ENCODE results near the gene ZWILCH. TPM values are rescaled to one million over a fixed set of nuclear protein-coding genes. Genes with fewer than 3 reads are reported as not detected.

The ZWILCH gene
- total RNA-seq, 4 donors from 2014 or later, result 2.3 to 4.9 (median 3.6) TPM

DNA sequence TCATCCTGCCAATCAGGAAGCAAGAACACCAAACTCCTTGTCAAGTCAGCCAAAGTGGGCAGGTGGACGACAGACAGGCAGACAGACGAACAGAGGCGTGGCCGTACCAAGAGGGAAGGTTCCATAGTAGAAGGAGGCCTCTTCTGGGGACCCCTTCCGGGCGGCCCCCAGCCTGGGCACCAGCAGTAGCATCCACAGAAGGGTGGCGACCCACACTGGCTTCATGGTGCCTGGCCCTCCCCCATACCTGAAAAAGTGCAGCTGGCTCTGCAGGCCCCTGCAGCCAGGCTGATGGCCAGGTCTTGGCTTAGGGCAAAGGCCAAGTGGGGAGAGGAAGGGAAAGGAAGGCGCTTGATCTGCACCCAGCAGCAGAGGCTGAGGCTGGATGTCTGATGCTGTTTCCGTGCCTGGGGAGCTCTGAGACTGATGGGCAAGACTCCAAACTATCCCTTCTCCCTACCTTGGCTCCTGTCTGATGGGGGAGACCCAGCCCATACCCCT, 60.1 kb downstream of the ZWILCH start:
- no peak overlapping the region for H3K4me3 ChIP-seq (ENCODE audit: low read depth, poor library complexity, severe bottlenecking)
- intact Hi-C loops (cut with DNase I; ENCODE audit: low total_unique reads), result no loop called here
- 72 to 79% methylated on average over 9 of the region's 9 CpGs for WGBS, 2 donors
- TF ChIP-seq POLR2A (IDR thresholded peaks at IDR 0.05), result no peak
- TF ChIP-seq, protein P1, sequence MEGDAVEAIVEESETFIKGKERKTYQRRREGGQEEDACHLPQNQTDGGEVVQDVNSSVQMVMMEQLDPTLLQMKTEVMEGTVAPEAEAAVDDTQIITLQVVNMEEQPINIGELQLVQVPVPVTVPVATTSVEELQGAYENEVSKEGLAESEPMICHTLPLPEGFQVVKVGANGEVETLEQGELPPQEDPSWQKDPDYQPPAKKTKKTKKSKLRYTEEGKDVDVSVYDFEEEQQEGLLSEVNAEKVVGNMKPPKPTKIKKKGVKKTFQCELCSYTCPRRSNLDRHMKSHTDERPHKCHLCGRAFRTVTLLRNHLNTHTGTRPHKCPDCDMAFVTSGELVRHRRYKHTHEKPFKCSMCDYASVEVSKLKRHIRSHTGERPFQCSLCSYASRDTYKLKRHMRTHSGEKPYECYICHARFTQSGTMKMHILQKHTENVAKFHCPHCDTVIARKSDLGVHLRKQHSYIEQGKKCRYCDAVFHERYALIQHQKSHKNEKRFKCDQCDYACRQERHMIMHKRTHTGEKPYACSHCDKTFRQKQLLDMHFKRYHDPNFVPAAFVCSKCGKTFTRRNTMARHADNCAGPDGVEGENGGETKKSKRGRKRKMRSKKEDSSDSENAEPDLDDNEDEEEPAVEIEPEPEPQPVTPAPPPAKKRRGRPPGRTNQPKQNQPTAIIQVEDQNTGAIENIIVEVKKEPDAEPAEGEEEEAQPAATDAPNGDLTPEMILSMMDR (IDR thresholded peaks at IDR 0.05), result no peak
- no peak for DNase-seq (ENCODE audit: low spot score in 2 of 2)

DNA sequence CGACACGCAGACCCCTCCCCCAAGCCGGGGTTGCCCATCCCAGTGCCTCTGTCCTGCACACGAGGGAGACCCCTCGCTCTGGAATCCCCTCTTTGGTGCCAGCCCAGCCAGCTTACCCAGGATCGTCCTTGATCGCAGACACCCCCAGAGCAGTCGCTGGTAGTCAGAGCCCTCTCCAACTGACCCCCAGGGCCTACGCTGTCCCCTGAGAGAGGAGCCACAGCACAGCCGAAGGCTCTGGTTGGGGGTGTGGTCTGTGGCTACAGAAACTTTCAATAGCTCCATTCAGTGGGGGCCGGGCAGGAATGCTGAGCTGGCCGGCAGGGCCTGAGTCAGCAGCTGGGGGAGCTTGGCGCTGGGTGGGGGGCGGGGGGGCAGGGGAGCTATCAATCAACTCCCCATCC, 60.6 kb downstream of the ZWILCH start, which contains the start of gene LCTL:
LCTL (minus strand) TSS at position 258 of the 404 bp plus-strand sequence. CDS start 633 bp downstream, outside the sequence.
- H3K4me3 ChIP-seq (ENCODE audit: low read depth, poor library complexity, severe bottlenecking), result no peak within 1 kb of the TSS
- no peak for TF ChIP-seq POLR2A (IDR thresholded peaks at IDR 0.05)
- TF ChIP-seq, protein P1 (IDR thresholded peaks at IDR 0.05), result no peak
- WGBS, 2 donors, result 56 to 58% methylated on average over 9 to 13 of the region's 14 CpGs
- intact Hi-C loops (cut with DNase I; ENCODE audit: low total_unique reads), result no loop called here
- no peak for DNase-seq (ENCODE audit: low spot score in 2 of 2)

DNA sequence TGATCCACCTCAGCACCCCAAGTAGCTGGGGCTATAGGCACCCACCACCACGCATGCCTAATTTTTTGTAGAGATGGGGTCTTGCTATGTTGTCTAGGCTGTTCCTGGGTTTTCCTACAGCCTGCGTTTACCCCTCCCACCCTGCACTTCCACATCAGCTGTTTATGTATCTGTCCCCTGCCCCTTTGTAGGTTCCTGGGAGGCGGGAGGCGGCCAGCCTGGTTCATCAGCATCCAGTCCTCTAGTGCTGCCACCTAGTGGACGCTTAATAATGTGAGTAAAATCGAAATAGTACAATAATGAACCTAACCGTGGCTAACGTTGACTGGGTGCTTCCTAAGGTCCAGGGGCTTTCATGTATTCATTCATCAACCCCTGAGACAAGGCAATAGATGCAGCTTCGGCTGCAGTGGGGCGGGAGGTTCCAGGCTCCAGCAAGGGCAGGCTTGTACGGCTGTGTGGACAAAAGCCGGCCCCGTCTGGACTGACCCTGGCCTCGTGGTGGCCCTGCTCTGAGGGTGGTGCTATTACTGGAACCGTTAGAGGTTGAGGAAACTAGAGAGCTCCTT, 61.9 kb downstream of the ZWILCH start:
- TF ChIP-seq POLR2A (IDR thresholded peaks at IDR 0.05), result no peak
- TF ChIP-seq, protein P1 (IDR thresholded peaks at IDR 0.05), result no peak
- peak; percentile 23 to 82 for DNase-seq (ENCODE audit: low spot score in 2 of 2)
- intact Hi-C loops (cut with DNase I; ENCODE audit: low total_unique reads), result no loop called here
- H3K4me3 ChIP-seq (ENCODE audit: low read depth, poor library complexity, severe bottlenecking), result no peak overlapping the region
- 32 to 38% methylated on average over 15 of the region's 15 CpGs for WGBS, 2 donors

DNA sequence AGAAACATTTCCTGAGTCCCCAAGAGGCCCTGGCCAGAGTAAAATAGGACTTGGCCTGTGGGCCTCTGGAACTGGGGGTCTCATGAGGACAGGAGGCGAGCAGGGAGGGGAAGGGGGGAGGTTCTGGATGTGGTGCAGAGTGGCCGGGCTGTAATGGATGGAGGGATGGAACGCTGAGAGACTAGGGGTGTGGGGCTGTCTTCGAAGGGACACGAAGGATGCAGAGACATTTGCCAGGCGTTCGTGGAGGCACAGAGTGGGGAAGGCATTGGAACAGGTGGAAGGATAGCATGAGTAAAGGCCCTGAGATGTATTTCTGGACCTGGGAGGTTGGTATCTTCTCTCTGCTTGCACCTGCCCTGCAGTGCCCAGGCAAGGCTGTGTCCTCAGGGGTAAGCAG, 62.8 kb downstream of the ZWILCH start:
- WGBS, 2 donors, result 87 to 89% methylated on average over 7 of the region's 7 CpGs
- no peak overlapping the region for H3K4me3 ChIP-seq (ENCODE audit: low read depth, poor library complexity, severe bottlenecking)
- intact Hi-C loops (cut with DNase I; ENCODE audit: low total_unique reads), result no loop called here
- no peak for TF ChIP-seq POLR2A (IDR thresholded peaks at IDR 0.05)
- TF ChIP-seq, protein P1 (IDR thresholded peaks at IDR 0.05), result no peak
- peak in 1 of 2 donors; percentile 59 for DNase-seq (ENCODE audit: low spot score in 2 of 2)

DNA sequence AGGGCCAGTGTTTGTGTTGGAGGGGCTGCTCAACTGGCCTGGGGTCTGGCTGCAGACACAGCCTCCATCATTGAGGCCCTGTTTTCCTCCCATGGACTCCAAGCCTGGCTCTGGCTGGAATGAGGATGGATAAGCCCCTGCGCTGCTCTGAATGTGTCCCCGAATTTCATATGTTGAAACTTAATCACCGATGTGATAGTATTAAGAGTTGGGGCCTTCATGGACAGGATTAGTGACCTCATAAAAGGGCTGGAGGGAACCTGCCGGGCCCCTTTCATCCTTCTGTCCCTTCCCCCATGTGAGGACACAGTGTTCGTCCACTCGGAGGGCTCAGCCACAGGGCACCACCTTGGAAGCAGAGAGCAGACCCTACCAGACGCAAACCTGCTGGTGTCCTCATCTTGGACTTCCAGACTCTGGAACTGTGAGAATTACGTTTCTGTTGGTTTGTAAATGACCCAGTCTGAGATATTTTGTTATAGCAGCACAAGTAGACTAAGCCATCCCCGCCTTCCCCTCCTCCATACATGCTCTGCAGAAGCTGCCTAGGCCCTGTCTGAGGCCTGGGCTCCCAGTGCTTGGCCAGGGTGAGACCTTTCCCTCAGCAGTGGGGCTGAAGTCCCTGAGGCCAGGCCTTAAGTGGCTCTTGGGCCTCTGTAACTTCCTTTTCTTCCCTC, 64.5 kb downstream of the ZWILCH start:
- peak in 1 of 2 donors; percentile 72 for DNase-seq (ENCODE audit: low spot score in 2 of 2)

More for the DNA sequence above, 64.5 kb downstream of the ZWILCH start:
- intact Hi-C loops (cut with DNase I; ENCODE audit: low total_unique reads), result no loop called here
- no peak for TF ChIP-seq POLR2A (IDR thresholded peaks at IDR 0.05)
- TF ChIP-seq, protein P1 (IDR thresholded peaks at IDR 0.05), result no peak
- 84 to 93% methylated on average over 9 of the region's 9 CpGs for WGBS, 2 donors
- no peak overlapping the region for H3K4me3 ChIP-seq (ENCODE audit: low read depth, poor library complexity, severe bottlenecking)
